Stimulated activated CD4-positive, alpha-beta T cell treated with anti-CD3 and anti-CD28 coated beads, Interleukin-12 subunit alpha, Interleukin-12 subunit beta, amount 100 ng/mL, for 24 hours (primary cell): ENCODE results near the gene HGS.
A peak's percentile ranks its signal among the peaks of the same experiment; 100 is the strongest.
"Not testable (repeated sequence)": the region's sequence is repeated elsewhere in the genome, so short reads cannot be mapped to it uniquely, and the experiment has no call there.

Experiments
- DNase-seq, 2 experiments: peaks; one replicate each; pipeline ENCODE4 v3.0.0-alpha.2; 2020; ENCODE audit warnings: low read depth in 2 of 2

HGS gene

DNA sequence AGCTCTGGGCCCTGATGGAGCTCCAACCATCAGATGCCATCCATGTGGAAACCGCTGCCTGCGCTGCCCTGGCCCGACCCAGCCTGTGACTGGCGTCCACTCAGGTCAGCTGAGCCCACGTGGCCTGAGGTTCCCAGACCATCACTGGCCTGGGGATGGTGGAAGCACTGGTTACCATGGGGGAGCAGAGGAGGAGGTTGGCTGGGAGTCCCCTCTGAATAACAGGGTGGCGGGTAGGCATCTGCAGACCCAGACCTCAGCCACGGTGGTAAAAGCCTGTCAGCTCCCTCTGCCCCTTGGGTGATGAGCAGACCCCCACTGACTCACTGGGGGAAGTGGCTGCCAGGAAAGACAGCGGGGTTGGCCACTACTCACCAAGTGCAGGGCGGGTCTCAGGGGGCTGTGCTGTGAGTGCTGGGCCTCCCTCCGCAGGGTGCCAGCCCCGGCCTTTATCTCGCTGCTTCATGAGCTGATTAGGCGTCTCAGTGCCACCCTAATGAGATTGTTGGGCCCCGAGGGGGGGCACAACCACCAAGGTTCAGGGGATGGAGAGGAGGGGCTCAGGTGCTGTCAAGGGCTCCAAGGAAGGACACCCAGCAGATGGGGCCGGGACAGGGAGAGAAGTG is 27.6 kb upstream of the HGS start, which contains the start of gene PDE6G:
Gene PDE6G, minus strand, starts transcription at position 425 of the 626 bp plus-strand sequence. CDS start 3,237 bp downstream, outside the sequence.
- no peak for DNase-seq

- no peak for DNase-seq
Measured at GRCh38 chr17:81656835-81657234, 27.0 kb upstream of the HGS start.

- no peak for DNase-seq
Measured at GRCh38 chr17:81659038-81659437, 24.8 kb upstream of the HGS start.

- no peak for DNase-seq
Measured at GRCh38 chr17:81660441-81660840, 23.4 kb upstream of the HGS start.

DNA sequence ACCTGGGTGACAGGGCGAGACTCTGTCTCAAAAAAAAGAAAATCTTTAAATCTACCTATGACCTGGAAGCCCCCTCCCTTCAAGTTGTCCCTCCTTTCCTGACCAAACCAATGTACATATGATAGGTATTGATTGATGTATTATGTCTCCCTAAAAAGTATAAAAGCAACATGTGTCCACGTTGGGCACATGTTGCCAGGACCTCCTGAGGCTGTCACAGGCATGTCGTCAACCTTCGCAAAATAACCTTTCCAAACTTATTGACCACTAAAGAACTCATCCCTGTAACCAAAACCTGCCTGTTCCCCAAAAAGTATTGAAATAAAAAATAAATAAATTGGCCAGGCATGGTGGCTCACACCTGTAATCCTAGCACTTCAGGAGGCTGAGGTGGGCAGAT is 21.8 kb upstream of the HGS start:
- no peak for DNase-seq

DNA sequence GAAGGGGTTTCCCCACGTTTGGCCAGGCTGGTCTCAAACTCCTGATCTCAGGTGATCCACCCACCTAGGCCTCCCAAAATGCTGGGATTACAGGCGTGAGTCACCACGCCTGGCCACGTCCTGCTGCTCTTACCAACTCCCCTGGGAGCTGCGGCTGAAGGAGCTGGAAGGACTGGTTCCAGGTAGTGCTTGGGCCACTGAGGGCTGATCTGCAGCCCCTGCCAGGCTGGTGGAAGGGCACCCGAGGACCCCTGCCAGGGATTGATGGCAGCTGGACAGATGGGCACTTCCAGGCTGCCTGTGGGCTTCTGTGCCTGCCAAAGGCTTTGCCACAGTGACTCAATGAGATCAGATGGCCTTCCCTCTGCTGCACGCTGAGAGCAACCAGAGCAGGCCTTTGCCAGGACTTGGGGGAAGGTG is 19.8 kb upstream of the HGS start:
- no peak for DNase-seq

- DNase-seq, result peak; percentile 43 to 64
Measured at GRCh38 chr17:81665205-81666091, 18.4 kb upstream of the HGS start.

- no peak for DNase-seq
Measured at GRCh38 chr17:81666092-81666341, 17.8 kb upstream of the HGS start.

- DNase-seq, result peak; percentile 87 to 92
Measured at GRCh38 chr17:81666342-81667191, 17.2 kb upstream of the HGS start, which contains the start of the genes CCDC137 and OXLD1. CCDC137 (plus strand) TSS chr17:81666737; CDS start chr17:81666767, 30 bp downstream. OXLD1 (minus strand) TSS chr17:81666605; CDS start chr17:81666577, 28 bp downstream.

DNA sequence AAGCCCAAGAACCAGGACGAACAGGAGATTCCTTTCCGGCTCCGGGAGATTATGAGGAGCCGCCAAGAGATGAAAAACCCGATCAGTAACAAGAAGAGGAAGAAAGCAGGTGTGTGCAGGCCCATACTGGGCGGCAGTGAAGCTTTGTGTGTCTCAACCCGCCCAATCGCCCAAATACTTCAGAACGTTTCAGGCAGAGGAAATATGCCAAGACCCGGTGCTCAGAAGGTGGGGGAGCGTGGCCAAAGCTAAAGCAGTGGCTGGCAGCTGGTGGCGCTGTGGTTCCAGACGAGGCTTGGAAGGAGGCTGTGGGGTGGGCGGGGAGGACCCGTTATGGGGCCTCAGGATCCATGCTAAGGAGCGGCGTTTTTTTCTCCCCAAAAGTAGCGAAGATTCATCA is 16.1 kb upstream of the HGS start:
- DNase-seq, result no peak

GRCh38 chr17:81672504-81672903 is 11.3 kb upstream of the HGS start:
- no peak for DNase-seq

- DNase-seq, result no peak
Measured at GRCh38 chr17:81672954-81673353, 10.9 kb upstream of the HGS start.

DNA sequence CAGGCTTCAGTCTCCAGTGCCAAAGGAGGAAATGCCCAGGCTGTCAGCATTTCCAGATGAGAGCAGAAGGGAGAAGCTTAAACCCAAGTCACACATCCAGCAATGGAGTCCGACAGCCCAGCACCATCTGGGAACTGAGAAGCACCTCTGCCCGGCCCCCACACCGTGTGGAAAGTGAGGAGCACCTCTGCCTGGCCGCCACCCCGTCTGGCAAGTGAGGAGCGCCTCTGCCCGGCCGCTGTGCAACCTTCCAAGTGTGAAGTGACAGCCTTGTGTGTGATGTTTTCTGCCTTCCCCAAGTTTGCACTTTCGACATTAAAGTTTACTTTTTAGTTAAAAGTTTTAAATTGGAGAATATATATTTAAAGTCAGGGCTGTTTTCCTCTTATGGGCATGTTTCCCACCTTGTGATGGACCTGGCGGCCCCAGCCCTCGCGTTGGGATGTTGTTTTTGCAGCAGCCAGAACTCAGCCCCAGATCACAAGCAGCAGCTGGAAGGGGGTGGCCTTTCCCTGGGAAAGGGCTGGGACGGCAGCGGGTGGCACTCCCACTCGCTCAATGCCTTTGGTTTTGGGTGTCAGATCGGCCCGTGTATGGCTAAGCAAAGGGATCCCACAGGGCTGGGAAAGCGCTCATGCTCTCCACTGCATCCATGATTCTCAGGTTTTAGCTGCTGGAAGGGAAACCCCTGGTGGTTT is 10.1 kb upstream of the HGS start:
- DNase-seq, result no peak

GRCh38 chr17:81675515-81676221 is 8.1 kb upstream of the HGS start:
- not testable (repeated sequence) for DNase-seq

- no peak for DNase-seq
Measured at GRCh38 chr17:81676906-81677305, 6.9 kb upstream of the HGS start.

GRCh38 chr17:81680150-81680549 is 3.7 kb upstream of the HGS start:
- no peak for DNase-seq

DNA sequence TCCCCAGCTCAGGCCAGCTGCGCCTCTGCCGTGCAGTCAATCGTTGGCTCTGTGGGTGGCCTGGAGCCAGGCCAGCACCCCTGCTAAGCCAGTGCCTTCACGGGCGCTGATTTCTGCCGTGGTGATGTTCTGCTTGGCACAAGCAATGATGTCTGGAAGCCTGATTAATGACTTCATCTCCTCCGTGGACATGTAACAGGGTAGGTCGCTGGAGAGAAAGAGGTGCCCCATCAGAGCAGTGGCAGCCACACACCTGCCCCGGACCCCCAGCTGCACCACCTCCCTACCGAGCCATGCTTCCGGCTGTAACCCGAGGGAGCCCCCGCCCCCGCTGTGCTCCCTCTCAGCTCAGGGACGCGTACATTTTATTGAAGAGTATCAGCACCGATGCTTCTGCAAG is 2.1 kb upstream of the HGS start:
- DNase-seq, result no peak

DNA sequence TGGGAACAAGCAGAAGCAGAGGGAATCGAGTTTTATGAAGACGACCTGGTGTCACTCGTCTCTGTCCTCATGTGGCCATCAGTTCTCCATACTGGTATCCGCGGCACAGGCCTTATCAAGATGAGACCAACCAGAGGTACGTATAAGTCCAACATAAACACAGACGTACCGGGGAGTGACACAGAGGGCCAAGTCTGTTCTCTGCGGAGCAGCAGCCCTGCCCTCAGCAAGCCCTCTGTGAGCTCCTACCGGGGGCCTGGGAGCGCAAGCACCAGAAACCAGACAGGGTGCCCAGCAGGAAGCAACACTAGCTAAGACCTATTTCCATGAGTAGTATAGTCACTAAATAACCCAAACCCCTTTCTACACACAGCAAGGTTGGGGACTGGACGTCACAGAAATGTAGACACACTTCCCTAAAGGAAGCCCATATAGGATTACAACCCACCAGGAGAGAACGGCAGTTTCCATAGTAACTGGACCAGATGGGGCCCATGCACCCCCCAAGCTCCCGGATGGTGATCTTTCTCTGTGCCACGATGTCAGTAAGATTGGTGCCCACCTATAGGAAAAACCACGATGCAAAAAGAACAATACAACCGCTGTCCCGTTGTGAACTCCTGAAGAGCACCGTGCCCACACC is 1.1 kb upstream of the HGS start:
- DNase-seq, result no peak

DNA sequence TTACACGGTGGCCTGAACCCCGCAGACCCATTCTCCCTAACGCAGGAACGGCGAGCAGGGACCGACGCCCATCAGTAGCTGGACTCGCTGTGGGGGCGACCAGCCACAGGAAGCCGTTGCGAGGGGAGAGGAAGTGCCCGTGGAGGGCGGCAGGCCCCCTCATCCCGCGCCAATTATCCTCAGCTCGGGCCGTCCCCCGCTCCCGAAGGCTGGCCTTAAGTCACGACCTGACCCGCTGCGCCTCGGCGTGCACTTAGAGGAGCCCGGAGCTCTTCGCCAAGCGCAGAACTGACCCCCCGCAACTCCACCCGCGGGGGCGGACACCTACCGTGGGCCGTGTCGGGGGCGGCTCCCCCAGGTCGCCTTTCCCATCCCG is 615 bp upstream of the HGS start:
- no peak for DNase-seq

DNA sequence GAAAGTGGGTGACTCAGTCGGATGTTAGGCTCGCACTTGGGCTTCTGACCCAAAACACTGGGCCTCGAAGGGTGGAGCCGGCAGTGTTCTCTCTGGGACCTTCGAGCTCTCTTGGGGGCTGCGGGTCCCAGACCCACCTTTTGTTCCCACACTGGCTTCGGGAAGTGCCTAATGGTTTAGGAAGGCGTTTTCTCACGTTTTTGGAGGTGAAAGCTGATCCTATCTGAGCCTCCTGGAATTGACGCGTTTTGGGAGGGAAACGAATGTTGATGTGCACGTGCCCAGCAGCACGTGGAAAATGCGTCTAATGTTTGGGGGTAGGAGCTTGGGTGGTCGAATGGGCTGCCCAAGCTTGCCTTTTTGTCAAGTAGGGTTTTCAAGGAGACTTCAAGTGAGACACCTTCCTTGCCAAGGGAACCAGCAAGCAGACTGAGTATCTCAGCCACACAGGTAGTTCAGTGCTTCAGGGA is 666 bp downstream of the HGS start:
- DNase-seq, result no peak
